HEK293 (cell line): ENCODE results near the gene FRMD8.

Source experiments
- CTCF ChIA-PET: fragments of 350-600 bp; formaldehyde crosslinking; extraction: SDS; loops from one replicate; lab custom pipeline; 2021; ENCODE audit warnings: antibody characterized with exemption; lab: Yijun Ruan, JAX
- POLR2A ChIA-PET: fragments of 300-600 bp; formaldehyde crosslinking; extraction: SDS; loops from one replicate; lab custom pipeline; 2020; ENCODE audit warnings: antibody characterized with exemption, inconsistent platforms; lab: Yijun Ruan, JAX
- H3K27ac ChIP-seq: fragments of 200-500 bp; sonication (Bioruptor generic); 2 replicates; pipeline ENCODE4 v1.5.1; 2014; ENCODE audit warnings: low read depth, low read length, control low read depth, inconsistent platforms; ENCODE audit errors: extremely low read depth
- H3K36me3 ChIP-seq, 2 experiments: fragments of 200-500 bp in 1 of 2; sonication (Bioruptor generic) in 1 of 2; 1 replicate in 1 of 2; 2 replicates in 1 of 2; pipeline ENCODE4 v1.5.1; 2014 to 2017; ENCODE audit warnings: inconsistent platforms in 2 of 2, low read length in 2 of 2; ENCODE audit not compliant: control insufficient read depth in 2 of 2, insufficient read depth in 1 of 2
- H3K4me1 ChIP-seq: fragments of 200-500 bp; sonication (Bioruptor generic); 2 replicates; pipeline ENCODE4 v1.5.1; 2014; ENCODE audit warnings: mild to moderate bottlenecking, low read length, inconsistent platforms; ENCODE audit not compliant: control insufficient read depth, insufficient read depth
- H3K4me3 ChIP-seq: 2 replicates; pipeline ENCODE4 v1.5.1; 2011; ENCODE audit warnings: low read depth, mild to moderate bottlenecking, control low read depth, low read length, moderate library complexity
- H3K9me3 ChIP-seq: fragments of 200-500 bp; sonication (Bioruptor generic); 2 replicates; pipeline ENCODE4 v1.5.1; 2014; ENCODE audit warnings: low read depth, low read length, inconsistent platforms; ENCODE audit not compliant: control insufficient read depth, insufficient read depth
- CTCF ChIP-seq: fragments of 450-650 bp; formaldehyde crosslinking; IDR thresholded peaks from 2 replicates; pipeline ENCODE4 v1.5.1; 2016; ENCODE audit warnings: missing biosample characterization, missing genetic modification characterization
- GLIS1 ChIP-seq: fragments of 450-650 bp; formaldehyde crosslinking; IDR thresholded peaks from 2 replicates; pipeline ENCODE4 v1.5.1; 2016; ENCODE audit warnings: missing biosample characterization, missing genetic modification characterization
- IKZF3 ChIP-seq: fragments of 450-650 bp; IDR thresholded peaks from 2 replicates; pipeline ENCODE4 v1.5.0; 2018; ENCODE audit warnings: missing biosample characterization, mild to moderate bottlenecking, missing genetic modification characterization, moderate library complexity
- SP2 ChIP-seq: fragments of 450-650 bp; formaldehyde crosslinking; IDR thresholded peaks from 2 replicates; pipeline ENCODE4 v1.5.1; 2016; ENCODE audit warnings: missing biosample characterization, missing genetic modification characterization
- ZBTB17 ChIP-seq: fragments of 450-650 bp; formaldehyde crosslinking; IDR thresholded peaks from 2 replicates; pipeline ENCODE4 v1.5.1; 2016; ENCODE audit warnings: missing biosample characterization, missing genetic modification characterization
- ZBTB48 ChIP-seq: fragments of 450-650 bp; formaldehyde crosslinking; IDR thresholded peaks from 2 replicates; pipeline ENCODE4 v1.5.1; 2016; ENCODE audit warnings: missing biosample characterization, missing genetic modification characterization
- ZBTB7A ChIP-seq: fragments of 450-650 bp; formaldehyde crosslinking; IDR thresholded peaks from 2 replicates; pipeline ENCODE4 v1.5.1; 2016; ENCODE audit warnings: low read depth, missing biosample characterization, missing genetic modification characterization
- ZFP69B ChIP-seq: fragments of 450-650 bp; formaldehyde crosslinking; IDR thresholded peaks from 2 replicates; pipeline ENCODE4 v1.5.1; 2016; ENCODE audit warnings: missing biosample characterization, missing genetic modification characterization
- ZNF121 ChIP-seq: fragments of 450-650 bp; formaldehyde crosslinking; IDR thresholded peaks from 2 replicates; pipeline ENCODE4 v1.5.1; 2016; ENCODE audit warnings: missing biosample characterization, missing genetic modification characterization
- ZNF2 ChIP-seq: fragments of 450-650 bp; formaldehyde crosslinking; IDR thresholded peaks from 2 replicates; pipeline ENCODE4 v1.5.1; 2016; ENCODE audit warnings: missing biosample characterization, missing genetic modification characterization
- ZNF335 ChIP-seq: fragments of 450-650 bp; formaldehyde crosslinking; conservative IDR thresholded peaks from 2 replicates; pipeline ENCODE4 v1.5.1; 2016; ENCODE audit warnings: missing biosample characterization, missing genetic modification characterization
- ZNF366 ChIP-seq: fragments of 450-650 bp; formaldehyde crosslinking; conservative IDR thresholded peaks from 2 replicates; pipeline ENCODE4 v1.5.1; 2016; ENCODE audit warnings: missing biosample characterization, missing genetic modification characterization
- ZNF433 ChIP-seq: fragments of 450-650 bp; formaldehyde crosslinking; IDR thresholded peaks from 2 replicates; pipeline ENCODE4 v1.5.1; 2016; ENCODE audit warnings: missing biosample characterization, missing genetic modification characterization, low read depth
- ZNF518A ChIP-seq: fragments of 450-650 bp; formaldehyde crosslinking; conservative IDR thresholded peaks from 2 replicates; pipeline ENCODE4 v1.5.1; 2016; ENCODE audit warnings: low read depth, missing biosample characterization, missing genetic modification characterization
- ZNF530 ChIP-seq: fragments of 450-650 bp; formaldehyde crosslinking; IDR thresholded peaks from 2 replicates; pipeline ENCODE4 v1.5.1; 2016; ENCODE audit warnings: low read depth, missing biosample characterization, missing genetic modification characterization
- ZNF600 ChIP-seq: fragments of 450-650 bp; formaldehyde crosslinking; IDR thresholded peaks from 2 replicates; pipeline ENCODE4 v1.5.1; 2016; ENCODE audit warnings: missing biosample characterization, missing genetic modification characterization
- ZNF654 ChIP-seq: fragments of 450-650 bp; formaldehyde crosslinking; IDR thresholded peaks from 2 replicates; pipeline ENCODE4 v1.5.1; 2016; ENCODE audit warnings: low read depth, missing biosample characterization, missing genetic modification characterization
- ZSCAN30 ChIP-seq: fragments of 450-650 bp; IDR thresholded peaks from 2 replicates; pipeline ENCODE4 v1.5.1; 2018; ENCODE audit warnings: missing biosample characterization, mild to moderate bottlenecking, missing genetic modification characterization, moderate library complexity
- TF ChIP-seq, protein P1 (sequence below): sonication (generic); formaldehyde crosslinking; IDR thresholded peaks from 2 replicates; pipeline ENCODE4 v1.8.1; 2022; ENCODE audit warnings: mild to moderate bottlenecking, moderate library complexity, missing genetic modification reagents
- TF ChIP-seq, protein P2 (sequence below): fragments of 450-650 bp; formaldehyde crosslinking; IDR thresholded peaks from 2 replicates; pipeline ENCODE4 v1.5.1; 2016; ENCODE audit warnings: missing biosample characterization, missing genetic modification characterization
- TF ChIP-seq, protein P3 (sequence below): fragments of 450-650 bp; formaldehyde crosslinking; IDR thresholded peaks from 2 replicates; pipeline ENCODE4 v1.5.1; 2017; ENCODE audit warnings: missing biosample characterization, missing genetic modification characterization

FRMD8 gene

GRCh38 chr11:65363770-65364169 is 22.7 kb upstream of the FRMD8 start:
- TF ChIP-seq ZNF530 (tag by site-specific recombination), result no peak
- no peak for TF ChIP-seq ZNF433 (tag by site-specific recombination)
- TF ChIP-seq ZNF2 (tag by site-specific recombination), result no peak
- peak; percentile 68 for TF ChIP-seq ZNF600 (tag by site-specific recombination)
- no peak for TF ChIP-seq SP2 (tag by site-specific recombination)
- peak; percentile 86 for TF ChIP-seq GLIS1
- TF ChIP-seq ZNF121 (tag by site-specific recombination), result no peak
- ChIA-PET POLR2A (interaction anchor here (0.7 kb wide), 1 partner anchor 99 kb away, joined by 4 read pairs; no protein-coding TSS in a partner anchor), CTCF (interaction anchor here (2.0 kb wide), 1 partner anchor 105 kb away, joined by 4 read pairs; no protein-coding TSS in a partner anchor)
- no peak overlapping the region for H3K27ac ChIP-seq
- no peak overlapping the region for H3K4me3 ChIP-seq
- H3K9me3 ChIP-seq, result no peaks in the 10 kb centered on the region
- no peaks in the 10 kb centered on the region for H3K36me3 ChIP-seq
- no peaks in the 10 kb centered on the region for H3K4me1 ChIP-seq

DNA sequence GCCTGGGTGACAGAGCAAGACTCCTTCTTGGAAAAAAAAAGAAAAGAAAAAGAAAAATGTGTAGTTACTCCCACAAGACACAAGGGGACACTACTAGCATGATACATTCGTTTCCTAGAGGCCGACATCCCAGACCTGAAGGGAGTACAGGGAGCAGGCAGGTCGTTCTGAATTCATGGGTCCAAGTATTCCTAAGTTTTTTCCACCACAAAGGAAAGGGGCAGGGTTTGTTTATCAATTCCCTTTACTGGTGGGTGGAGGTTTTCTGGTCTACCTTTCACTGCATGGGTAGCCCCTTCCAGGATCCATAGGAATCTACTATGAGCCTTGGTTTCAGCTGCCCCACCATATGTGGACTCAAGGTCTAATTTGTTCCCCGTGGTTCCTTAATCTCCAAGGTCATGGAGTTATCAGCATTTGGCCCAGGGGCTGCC is 20.1 kb upstream of the FRMD8 start:
- H3K4me1 ChIP-seq, result no peaks in the 10 kb centered on the region
- no peaks in the 10 kb centered on the region for H3K36me3 ChIP-seq
- H3K9me3 ChIP-seq, result no peaks in the 10 kb centered on the region
- H3K27ac ChIP-seq, result no peak overlapping the region
- no peak overlapping the region for H3K4me3 ChIP-seq
- TF ChIP-seq ZSCAN30 (tag by site-specific recombination) (peak; percentile 36; the same call in 1 of the 2 replicates), ZNF335 (tag by site-specific recombination) (0 out of 2 replicates have a peak, but pooled peaks have one; percentile 17), ZNF366 (tag by site-specific recombination) (0 out of 2 replicates have a peak, but pooled peaks have one; percentile 14), ZNF518A (tag by site-specific recombination) (no peak), ZFP69B (peak; percentile 19; the same call in 1 of the 2 replicates), ZBTB48 (0 out of 2 replicates have a peak, but pooled peaks have one; percentile 18), ZNF654 (peak; percentile 95), ZBTB7A (no peak), IKZF3 (tag by site-specific recombination) (peak; percentile 88), CTCF (tag by site-specific recombination) (peak; percentile 64), ZBTB17 (peak; percentile 60)
- TF ChIP-seq, protein P1, sequence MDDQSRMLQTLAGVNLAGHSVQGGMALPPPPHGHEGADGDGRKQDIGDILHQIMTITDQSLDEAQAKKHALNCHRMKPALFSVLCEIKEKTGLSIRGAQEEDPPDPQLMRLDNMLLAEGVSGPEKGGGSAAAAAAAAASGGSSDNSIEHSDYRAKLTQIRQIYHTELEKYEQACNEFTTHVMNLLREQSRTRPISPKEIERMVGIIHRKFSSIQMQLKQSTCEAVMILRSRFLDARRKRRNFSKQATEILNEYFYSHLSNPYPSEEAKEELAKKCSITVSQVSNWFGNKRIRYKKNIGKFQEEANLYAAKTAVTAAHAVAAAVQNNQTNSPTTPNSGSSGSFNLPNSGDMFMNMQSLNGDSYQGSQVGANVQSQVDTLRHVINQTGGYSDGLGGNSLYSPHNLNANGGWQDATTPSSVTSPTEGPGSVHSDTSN (CRISPR knock-in tag), result no peak
- TF ChIP-seq, protein P2, sequence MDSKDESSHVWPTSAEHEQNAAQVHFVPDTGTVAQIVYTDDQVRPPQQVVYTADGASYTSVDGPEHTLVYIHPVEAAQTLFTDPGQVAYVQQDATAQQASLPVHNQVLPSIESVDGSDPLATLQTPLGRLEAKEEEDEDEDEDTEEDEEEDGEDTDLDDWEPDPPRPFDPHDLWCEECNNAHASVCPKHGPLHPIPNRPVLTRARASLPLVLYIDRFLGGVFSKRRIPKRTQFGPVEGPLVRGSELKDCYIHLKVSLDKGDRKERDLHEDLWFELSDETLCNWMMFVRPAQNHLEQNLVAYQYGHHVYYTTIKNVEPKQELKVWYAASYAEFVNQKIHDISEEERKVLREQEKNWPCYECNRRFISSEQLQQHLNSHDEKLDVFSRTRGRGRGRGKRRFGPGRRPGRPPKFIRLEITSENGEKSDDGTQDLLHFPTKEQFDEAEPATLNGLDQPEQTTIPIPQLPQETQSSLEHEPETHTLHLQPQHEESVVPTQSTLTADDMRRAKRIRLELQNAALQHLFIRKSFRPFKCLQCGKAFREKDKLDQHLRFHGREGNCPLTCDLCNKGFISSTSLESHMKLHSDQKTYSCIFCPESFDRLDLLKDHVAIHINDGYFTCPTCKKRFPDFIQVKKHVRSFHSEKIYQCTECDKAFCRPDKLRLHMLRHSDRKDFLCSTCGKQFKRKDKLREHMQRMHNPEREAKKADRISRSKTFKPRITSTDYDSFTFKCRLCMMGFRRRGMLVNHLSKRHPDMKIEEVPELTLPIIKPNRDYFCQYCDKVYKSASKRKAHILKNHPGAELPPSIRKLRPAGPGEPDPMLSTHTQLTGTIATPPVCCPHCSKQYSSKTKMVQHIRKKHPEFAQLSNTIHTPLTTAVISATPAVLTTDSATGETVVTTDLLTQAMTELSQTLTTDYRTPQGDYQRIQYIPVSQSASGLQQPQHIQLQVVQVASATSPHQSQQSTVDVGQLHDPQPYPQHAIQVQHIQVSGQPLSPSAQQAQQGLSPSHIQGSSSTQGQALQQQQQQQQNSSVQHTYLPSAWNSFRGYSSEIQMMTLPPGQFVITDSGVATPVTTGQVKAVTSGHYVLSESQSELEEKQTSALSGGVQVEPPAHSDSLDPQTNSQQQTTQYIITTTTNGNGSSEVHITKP (tag by site-specific recombination), result peak; percentile 40
- TF ChIP-seq, protein P3, sequence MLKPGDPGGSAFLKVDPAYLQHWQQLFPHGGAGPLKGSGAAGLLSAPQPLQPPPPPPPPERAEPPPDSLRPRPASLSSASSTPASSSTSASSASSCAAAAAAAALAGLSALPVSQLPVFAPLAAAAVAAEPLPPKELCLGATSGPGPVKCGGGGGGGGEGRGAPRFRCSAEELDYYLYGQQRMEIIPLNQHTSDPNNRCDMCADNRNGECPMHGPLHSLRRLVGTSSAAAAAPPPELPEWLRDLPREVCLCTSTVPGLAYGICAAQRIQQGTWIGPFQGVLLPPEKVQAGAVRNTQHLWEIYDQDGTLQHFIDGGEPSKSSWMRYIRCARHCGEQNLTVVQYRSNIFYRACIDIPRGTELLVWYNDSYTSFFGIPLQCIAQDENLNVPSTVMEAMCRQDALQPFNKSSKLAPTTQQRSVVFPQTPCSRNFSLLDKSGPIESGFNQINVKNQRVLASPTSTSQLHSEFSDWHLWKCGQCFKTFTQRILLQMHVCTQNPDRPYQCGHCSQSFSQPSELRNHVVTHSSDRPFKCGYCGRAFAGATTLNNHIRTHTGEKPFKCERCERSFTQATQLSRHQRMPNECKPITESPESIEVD (tag by site-specific recombination), result no peak
- CTCF ChIA-PET, result interaction anchor here (0.6 to 1.9 kb wide), 6 partner anchors 39 to 142 kb away, joined by 3 to 15 read pairs (median 3); no protein-coding TSS in a partner anchor
- POLR2A ChIA-PET, result interaction anchor here (1.6 to 1.7 kb wide), 2 partner anchors 141 to 143 kb away, joined by 3 to 7 read pairs; no protein-coding TSS in a partner anchor
